C4-2B (cell line): ENCODE data around the gene BUD23.

ENCODE experiments used
- CTCF ChIP-seq: fragments of 450-650 bp; conservative IDR thresholded peaks from 2 replicates; pipeline ENCODE4 v1.5.1; 2017; ENCODE audit warnings: mild to moderate bottlenecking
- ZFX ChIP-seq: fragments of 450-650 bp; IDR thresholded peaks from 2 replicates; pipeline ENCODE4 v1.6.1; 2017

- TF ChIP-seq CTCF (no peak), ZFX (no peak)
These were observed 23.0 kb downstream of the BUD23 start for GRCh38 chr7:73706126-73707044.
